Right lobe of liver (tissue), 6 donors: ENCODE results near the gene THEM4. TPM values are rescaled to one million over a fixed set of nuclear protein-coding genes. Genes with fewer than 3 reads are reported as not detected.

Experiments
- ATAC-seq, 4 donors: fragments of 200-7000 bp; cut with Tn5 transposase; one replicate each; pipeline ENCODE4 v1.9.1; 2020; ENCODE audit warnings: mild to moderate bottlenecking in 4 of 4, moderate library complexity in 4 of 4
- DNase-seq, 3 donors: peaks; one replicate each; pipeline ENCODE4 v3.0.0-alpha.2; 2020
- H3K27ac ChIP-seq, 3 donors: fragments of 200-600 bp; one replicate each; pipeline ENCODE4 v1.8.0; 2022
- H3K27me3 ChIP-seq, 2 donors: fragments of 200-600 bp; one replicate each; pipeline ENCODE4 v1.8.0; 2022
- H3K36me3 ChIP-seq, 4 donors: fragments of 200-600 bp; sonication (generic) in 1 of 4; one replicate each; pipeline versions ENCODE4 v1.5.1 to v1.8.0; 2017 to 2022; ENCODE audit warnings: control low read depth in 1 of 4
- H3K4me1 ChIP-seq, 4 donors: fragments of 200-600 bp; sonication (generic) in 1 of 4; one replicate each; pipeline versions ENCODE4 v1.5.1 to v1.8.0; 2017 to 2022; ENCODE audit warnings: control low read depth in 1 of 4
- H3K4me3 ChIP-seq, 3 donors: fragments of 200-600 bp; one replicate each; pipeline ENCODE4 v1.8.0; 2022
- H3K9me3 ChIP-seq, 4 donors: fragments of 200-600 bp; sonication (generic) in 1 of 4; one replicate each; pipeline versions ENCODE4 v1.5.1 to v1.8.0; 2017 to 2022; ENCODE audit warnings: control low read depth in 1 of 4
- POLR2A ChIP-seq: fragments of 450-650 bp; IDR thresholded peaks from one replicate; pipeline ENCODE4 v1.6.1; 2017; ENCODE audit warnings: antibody characterized with exemption, mild to moderate bottlenecking
- whole genome bisulfite sequencing: methylation state at CpG from one replicate; pipeline ENCODE4 v1.1.6; 2018; ENCODE audit warnings: low coverage, low lambda C conversion rate; ENCODE audit not compliant: insufficient coverage; ENCODE audit errors: missing lambda C conversion rate; 5-methylcytosine and 5-hydroxymethylcytosine counted together
- intact Hi-C, 2 donors: fragments of 100-400 bp; cut with DNase I; formaldehyde crosslinking; loops; one replicate each; pipeline versions ENCODE4 v1.11.2 to v1.14.1; 2022
- total RNA-seq, 6 experiments: library from RNA; depleted of rRNA in 2 of 6; stranded (reverse); fragments of >200 nt in 2 of 6; fragmentation: NEBNext Ultra II Directional in 3 of 6; extraction: Animal tissue kit (Norgen Biotek cat#: 25700) in 3 of 6; gene quantifications; one replicate each; pipeline versions ENCODE4 v1.1.0 to v1.2.4, GENCODE V29; 2016 to 2023
- TF ChIP-seq, protein P1 (sequence below), 4 donors: fragments of 200-600 bp in 3 of 4; fragments of 450-650 bp in 1 of 4; IDR thresholded peaks; one replicate each; pipeline versions ENCODE4 v1.5.1 to v1.8.0; 2016 to 2022; ENCODE audit warnings: antibody characterized with exemption in 4 of 4, mild to moderate bottlenecking in 2 of 4
- donor health status: DM: no; HTN: yes; CAD: no.
- donor health status: DM: no; HTN: no; CAD: no.
- donor health status: DM: no; HTN: no; CAD: no.
- donor health status: DM: no; HTN: yes; CAD: no.
- donor health status: DM: no; HTN: yes; CAD: no.

The THEM4 gene
- total RNA-seq, 6 experiments from 2014 or later: 8.5 to 19.1 (median 9.2) TPM

DNA sequence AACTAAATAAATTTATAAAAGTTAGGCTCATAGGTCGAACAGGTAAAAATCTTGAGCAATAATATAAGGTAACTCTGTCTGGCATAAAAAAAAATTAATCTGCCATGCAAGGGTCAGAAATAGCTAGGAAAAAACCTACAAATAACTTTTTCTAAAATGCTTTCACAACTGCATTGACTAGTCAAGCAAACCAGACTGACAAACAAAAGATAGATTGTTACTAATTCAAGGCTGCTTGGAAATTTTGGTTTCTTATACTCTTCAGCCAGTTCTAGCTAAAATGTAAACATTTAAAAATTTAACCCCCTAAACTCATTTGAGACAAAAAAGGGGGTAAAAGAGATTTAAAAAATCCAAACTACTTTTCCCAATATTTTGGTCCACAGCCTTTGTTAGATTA, 43.5 kb upstream of the THEM4 start:
- Histone ChIP-seq H3K9me3 (no peaks in the 10 kb centered on the region), H3K27ac (no peak overlapping the region), H3K4me3 (peak overlapping the region in 1 of 3 donors; percentile 2), H3K27me3 (no peaks in the 10 kb centered on the region), H3K4me1 (peaks cover 0 to 6% (median 0%) of the 10 kb centered on the region in 4 donors), H3K36me3 (no peaks in the 10 kb centered on the region)
- no peak for ATAC-seq
- DNase-seq: no peak
- TF ChIP-seq, protein P1, sequence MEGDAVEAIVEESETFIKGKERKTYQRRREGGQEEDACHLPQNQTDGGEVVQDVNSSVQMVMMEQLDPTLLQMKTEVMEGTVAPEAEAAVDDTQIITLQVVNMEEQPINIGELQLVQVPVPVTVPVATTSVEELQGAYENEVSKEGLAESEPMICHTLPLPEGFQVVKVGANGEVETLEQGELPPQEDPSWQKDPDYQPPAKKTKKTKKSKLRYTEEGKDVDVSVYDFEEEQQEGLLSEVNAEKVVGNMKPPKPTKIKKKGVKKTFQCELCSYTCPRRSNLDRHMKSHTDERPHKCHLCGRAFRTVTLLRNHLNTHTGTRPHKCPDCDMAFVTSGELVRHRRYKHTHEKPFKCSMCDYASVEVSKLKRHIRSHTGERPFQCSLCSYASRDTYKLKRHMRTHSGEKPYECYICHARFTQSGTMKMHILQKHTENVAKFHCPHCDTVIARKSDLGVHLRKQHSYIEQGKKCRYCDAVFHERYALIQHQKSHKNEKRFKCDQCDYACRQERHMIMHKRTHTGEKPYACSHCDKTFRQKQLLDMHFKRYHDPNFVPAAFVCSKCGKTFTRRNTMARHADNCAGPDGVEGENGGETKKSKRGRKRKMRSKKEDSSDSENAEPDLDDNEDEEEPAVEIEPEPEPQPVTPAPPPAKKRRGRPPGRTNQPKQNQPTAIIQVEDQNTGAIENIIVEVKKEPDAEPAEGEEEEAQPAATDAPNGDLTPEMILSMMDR (IDR thresholded peaks at IDR 0.05): no peak
- no peak for TF ChIP-seq POLR2A
- WGBS: 37% methylated on average over 1 of the region's 1 CpG
- intact Hi-C loops: no loop called here

DNA sequence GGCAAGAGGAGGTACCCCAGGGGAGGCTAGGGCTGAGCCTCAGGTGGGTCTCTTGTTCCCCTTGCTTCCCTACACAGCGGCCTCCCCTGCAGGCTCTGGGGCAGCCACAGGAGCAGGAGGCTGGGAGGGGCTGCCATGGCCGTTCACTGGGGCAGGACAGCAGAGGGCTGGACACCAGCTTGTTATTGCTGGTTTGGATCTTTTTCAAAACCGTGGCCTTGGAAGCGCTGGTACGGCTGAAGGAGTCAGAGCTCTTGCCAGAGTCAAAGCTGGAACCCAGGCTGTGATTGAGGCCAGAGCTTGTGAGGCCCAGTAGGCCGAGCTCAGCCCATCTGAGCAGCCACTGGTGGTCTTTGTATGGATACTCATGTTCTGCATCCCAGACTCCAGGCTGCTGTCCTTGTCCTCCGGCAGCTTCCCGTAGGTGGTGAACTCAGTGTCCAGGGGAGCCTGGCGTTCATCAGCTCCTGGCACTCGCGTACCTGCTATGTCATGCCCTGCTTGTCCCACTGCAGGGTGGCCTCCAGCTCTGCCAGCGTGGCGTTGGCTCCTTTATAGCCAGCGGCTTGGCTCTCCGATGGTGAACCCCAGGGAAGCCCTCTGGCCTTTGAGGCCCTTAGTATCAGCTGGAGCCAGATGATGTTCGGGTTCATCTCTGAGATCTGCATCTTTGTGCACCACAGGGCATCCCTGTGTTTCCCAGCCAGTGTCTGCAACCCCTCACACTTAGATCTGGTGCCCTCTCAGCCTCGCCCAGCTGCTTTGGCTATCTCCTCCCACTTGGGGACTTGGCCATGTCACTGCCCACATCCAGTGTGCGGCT, 40.3 kb upstream of the THEM4 start:
- Histone ChIP-seq H3K9me3 (no peaks in the 10 kb centered on the region), H3K27ac (no peak overlapping the region), H3K36me3 (no peaks in the 10 kb centered on the region), H3K27me3 (no peaks in the 10 kb centered on the region), H3K4me3 (no peak overlapping the region), H3K4me1 (peaks cover 0 to 24% (median 3%) of the 10 kb centered on the region in 4 donors)
- no peak for DNase-seq
- WGBS: 100% methylated on average over 1 of the region's 18 CpGs
- ATAC-seq: peak in 1 of 4 donors; percentile 9
- intact Hi-C loops: no loop called here
- TF ChIP-seq, protein P1 (IDR thresholded peaks at IDR 0.05): no peak
- TF ChIP-seq POLR2A: no peak

DNA sequence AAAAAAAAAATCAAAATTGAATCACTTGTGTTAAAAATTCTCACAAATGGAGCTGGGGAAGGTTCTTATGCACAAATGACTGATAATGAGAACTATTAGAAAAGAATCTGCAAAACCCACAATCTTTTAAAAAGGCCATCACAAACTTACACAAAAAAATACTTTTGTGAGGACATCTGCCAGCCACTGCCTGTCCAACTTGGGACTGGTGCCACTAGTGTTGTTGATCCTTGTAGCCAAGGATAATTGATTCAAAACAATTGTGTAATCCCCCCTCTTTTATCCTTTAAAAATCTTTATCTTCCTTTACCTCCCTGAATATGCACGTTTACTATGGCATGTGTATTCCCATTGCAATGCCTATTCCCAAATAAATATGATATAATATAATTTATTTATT, 39.2 kb upstream of the THEM4 start:
- 21% methylated on average over 1 of the region's 1 CpG for WGBS
- Histone ChIP-seq H3K27ac (no peak overlapping the region), H3K27me3 (no peaks in the 10 kb centered on the region), H3K4me3 (no peak overlapping the region), H3K4me1 (peaks cover 0 to 29% (median 3%) of the 10 kb centered on the region in 4 donors), H3K36me3 (no peaks in the 10 kb centered on the region), H3K9me3 (no peaks in the 10 kb centered on the region)
- ATAC-seq (peak in 1 of 4 donors; percentile 39), DNase-seq (no peak)
- TF ChIP-seq POLR2A: no peak
- TF ChIP-seq, protein P1 (IDR thresholded peaks at IDR 0.05): no peak
- intact Hi-C loops: no loop called here

DNA sequence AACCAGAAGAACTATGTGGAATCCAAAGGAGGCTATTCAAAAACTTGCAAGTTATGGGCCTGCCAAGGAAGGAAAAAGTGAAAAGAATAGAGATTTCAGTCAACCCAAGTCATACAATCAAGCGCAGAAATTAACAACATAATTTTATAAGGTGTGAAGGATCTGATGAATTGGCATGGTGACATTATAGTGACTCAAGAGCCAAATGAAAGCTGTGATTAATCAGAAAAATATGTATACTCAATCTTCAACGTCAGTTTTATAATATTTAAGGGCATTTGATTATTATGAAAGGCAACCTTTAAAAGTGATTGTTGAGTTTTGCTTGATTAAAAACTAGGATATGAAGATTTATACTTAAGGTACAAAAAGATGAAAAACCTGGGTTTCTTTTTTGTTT, 37.8 kb upstream of the THEM4 start:
- ATAC-seq (no peak), DNase-seq (no peak)
- peaks cover 0 to 29% (median 3%) of the 10 kb centered on the region in 4 donors for H3K4me1 ChIP-seq
- no peaks in the 10 kb centered on the region for H3K36me3 ChIP-seq
- H3K27ac ChIP-seq: no peak overlapping the region
- no peaks in the 10 kb centered on the region for H3K27me3 ChIP-seq
- TF ChIP-seq POLR2A: no peak
- TF ChIP-seq, protein P1 (IDR thresholded peaks at IDR 0.05): no peak
- intact Hi-C loops: no loop called here
- no peak overlapping the region for H3K4me3 ChIP-seq
- WGBS: 60% methylated on average over 1 of the region's 2 CpGs
- H3K9me3 ChIP-seq: no peaks in the 10 kb centered on the region
